Spleen (tissue), 11 donors: ENCODE measurements around the gene OPCML. TPM values are rescaled to one million over a fixed set of nuclear protein-coding genes. Genes with fewer than 3 reads are reported as not detected.

Source experiments
- DNase-seq: peaks from one replicate; pipeline ENCODE4 v3.0.0-alpha.2; 2020
- H3K27ac ChIP-seq, 8 donors: fragments of 200-600 bp; sonication (generic) in 7 of 8; 1 replicate in 4 of 8; 2 replicates in 4 of 8; pipeline versions ENCODE4 v1.5.0 to v1.8.0; 2016 to 2021; ENCODE audit warnings: inconsistent platforms in 4 of 8, mild to moderate bottlenecking in 4 of 8, moderate library complexity in 1 of 8
- H3K27me3 ChIP-seq, 7 donors: fragments of 200-600 bp; sonication (generic) in 6 of 7; replicated peaks in 1 of 7; 1 replicate in 4 of 7; 2 replicates in 3 of 7; pipeline versions ENCODE4 v1.5.0 to v1.8.0; 2016 to 2021; ENCODE audit warnings: inconsistent platforms in 3 of 7, mild to moderate bottlenecking in 1 of 7
- H3K36me3 ChIP-seq, 6 donors: fragments of 200-600 bp; sonication (generic) in 5 of 6; 1 replicate in 4 of 6; 2 replicates in 2 of 6; pipeline versions ENCODE4 v1.5.0 to v1.8.0; 2016 to 2021; ENCODE audit warnings: inconsistent platforms in 2 of 6
- H3K4me1 ChIP-seq, 6 donors: fragments of 200-600 bp; sonication (generic) in 5 of 6; 1 replicate in 3 of 6; 2 replicates in 3 of 6; pipeline versions ENCODE4 v1.5.0 to v1.8.0; 2016 to 2021; ENCODE audit warnings: inconsistent platforms in 3 of 6
- H3K4me3 ChIP-seq, 8 donors: fragments of 200-600 bp; sonication (generic) in 7 of 8; 1 replicate in 4 of 8; 2 replicates in 4 of 8; pipeline versions ENCODE4 v1.5.0 to v1.8.0; 2016 to 2021; ENCODE audit warnings: inconsistent platforms in 4 of 8, mild to moderate bottlenecking in 4 of 8, moderate library complexity in 2 of 8
- H3K9me3 ChIP-seq, 8 donors: fragments of 200-600 bp; sonication (generic) in 7 of 8; 1 replicate in 4 of 8; 2 replicates in 4 of 8; pipeline versions ENCODE4 v1.5.0 to v1.8.0; 2016 to 2021; ENCODE audit warnings: inconsistent platforms in 4 of 8
- CTCF ChIP-seq, 11 experiments: fragments of 200-600 bp in 7 of 11; fragments of 450-650 bp in 4 of 11; sonication (generic) in 4 of 11; IDR thresholded peaks in 8 of 11; conservative IDR thresholded peaks in 3 of 11; 1 replicate in 7 of 11; 2 replicates in 4 of 11; pipeline versions ENCODE4 v1.4.0 to v1.8.0; 2016 to 2021; ENCODE audit warnings: antibody characterized with exemption in 11 of 11, inconsistent platforms in 4 of 11, mild to moderate bottlenecking in 1 of 11
- POLR2A ChIP-seq, 3 donors: fragments of 450-650 bp; IDR thresholded peaks; one replicate each; pipeline ENCODE4 v1.5.1; 2017; ENCODE audit warnings: antibody characterized with exemption in 3 of 3, mild to moderate bottlenecking in 1 of 3
- POLR2AphosphoS5 ChIP-seq, 3 donors: sonication (generic); formaldehyde crosslinking; IDR thresholded peaks; one replicate each; pipeline ENCODE4 v1.5.1; 2017; ENCODE audit warnings: antibody characterized with exemption in 3 of 3
- WGBS, 5 donors: extraction: QIAGEN DNeasy Blood & Tissue Kit in 3 of 5; methylation state at CpG; one replicate each; pipeline versions ENCODE4 v1.1.5 to v1.1.7; 2013 to 2018; 5-methylcytosine and 5-hydroxymethylcytosine counted together
- intact Hi-C: fragments of 100-400 bp; cut with DNase I; formaldehyde crosslinking; loops from one replicate; pipeline ENCODE4 v1.15.0; 2023; ENCODE audit warnings: low total_unique reads
- polyA plus RNA-seq, 3 donors: library from polyadenylated mRNA; stranded (reverse); fragments of 200-250 nt; gene quantifications; one replicate each; pipeline ENCODE4 v1.2.1, GENCODE V29; 2013
- total RNA-seq, 7 donors: library from RNA; depleted of rRNA in 3 of 7; stranded (reverse); fragments of >200 nt in 3 of 7; fragmentation: NEBNext Ultra II Directional in 4 of 7; extraction: Animal tissue kit (Norgen Biotek cat#: 25700) in 4 of 7; gene quantifications; one replicate each; pipeline versions ENCODE4 v1.1.0 to v1.2.1, GENCODE V29; 2016 to 2021
- donor health status: healthy with polysubstance abuse.
- donor health status: DM: no; HTN: no; CAD: no; lungs with moderate emphysema.
- donor health status: DM: no; HTN: no; CAD: no.
- donor health status: Bipolar disorder and iron deficiency.
- donor health status: healthy.
- donor health status: DM: no; HTN: no; CAD: no.
- donor health status: DM: yes; HTN: yes; CAD: no.

Gene OPCML
- total and polyA plus RNA-seq, 10 donors, result 0.09 to 10.7 (median 3.1) TPM

- TF ChIP-seq CTCF (IDR thresholded peaks at IDR 0.05 in 8 of 11, conservative IDR thresholded peaks at IDR 0.05 in 3 of 11) (no peak), POLR2AphosphoS5 (IDR thresholded peaks at IDR 0.05) (no peak), POLR2A (IDR thresholded peaks at IDR 0.05) (no peak)
- no peak overlapping the region for H3K4me3 ChIP-seq
- intact Hi-C loops, result no loop called here
- peaks cover 0 to 10% (median 0%) of the 10 kb centered on the region in 8 donors for H3K9me3 ChIP-seq
- DNase-seq, result no peak
- H3K27me3 ChIP-seq, result no peaks in the 10 kb centered on the region
- no peaks in the 10 kb centered on the region for H3K36me3 ChIP-seq
- H3K4me1 ChIP-seq, result no peaks in the 10 kb centered on the region
- WGBS, 5 donors, result 72 to 83% (median 80%) methylated on average over 4 of the region's 4 CpGs
- H3K27ac ChIP-seq, result no peak overlapping the region
Measured at GRCh38 chr11:132802947-132803346, 729.4 kb downstream of the OPCML start.

- no peak for TF ChIP-seq POLR2AphosphoS5 (IDR thresholded peaks at IDR 0.05)
- no peak for TF ChIP-seq POLR2A (IDR thresholded peaks at IDR 0.05)
- no peak for TF ChIP-seq CTCF (IDR thresholded peaks at IDR 0.05 in 8 of 11, conservative IDR thresholded peaks at IDR 0.05 in 3 of 11)
- no peak overlapping the region for H3K27ac ChIP-seq
Measured at GRCh38 chr11:132793831-132794230, 738.5 kb downstream of the OPCML start.

GRCh38 chr11:132792341-132793140 is 739.8 kb downstream of the OPCML start:
- Histone ChIP-seq H3K27ac (no peak overlapping the region), H3K9me3 (peaks cover 0 to 8% (median 0%) of the 10 kb centered on the region in 8 donors), H3K4me3 (no peak overlapping the region), H3K4me1 (no peaks in the 10 kb centered on the region), H3K36me3 (no peaks in the 10 kb centered on the region), H3K27me3 (no peaks in the 10 kb centered on the region)
- intact Hi-C loops, result no loop called here
- no peak for DNase-seq
- 59 to 81% (median 69%) methylated on average over 29 of the region's 29 CpGs for WGBS, 5 donors
- TF ChIP-seq CTCF (IDR thresholded peaks at IDR 0.05 in 8 of 11, conservative IDR thresholded peaks at IDR 0.05 in 3 of 11) (no peak), POLR2AphosphoS5 (IDR thresholded peaks at IDR 0.05) (no peak), POLR2A (IDR thresholded peaks at IDR 0.05) (no peak)

More at GRCh38 chr11:132793831-132794230, 738.5 kb downstream of the OPCML start:
- no peak overlapping the region for H3K4me3 ChIP-seq
- H3K4me1 ChIP-seq, result no peaks in the 10 kb centered on the region
- no peak for DNase-seq
- H3K36me3 ChIP-seq, result no peaks in the 10 kb centered on the region
- WGBS, 5 donors, result 82 to 88% (median 85%) methylated on average over 9 of the region's 9 CpGs
- H3K27me3 ChIP-seq, result no peaks in the 10 kb centered on the region
- peaks cover 0 to 8% (median 0%) of the 10 kb centered on the region in 8 donors for H3K9me3 ChIP-seq
- intact Hi-C loops, result no loop called here

GRCh38 chr11:132790971-132791370 is 741.3 kb downstream of the OPCML start:
- H3K4me1 ChIP-seq, result no peaks in the 10 kb centered on the region
- no peaks in the 10 kb centered on the region for H3K27me3 ChIP-seq
- peaks cover 0 to 8% (median 0%) of the 10 kb centered on the region in 8 donors for H3K9me3 ChIP-seq
- H3K4me3 ChIP-seq, result no peak overlapping the region
- intact Hi-C loops, result no loop called here
- H3K27ac ChIP-seq, result no peak overlapping the region
- H3K36me3 ChIP-seq, result no peaks in the 10 kb centered on the region
- WGBS, 5 donors, result 86 to 93% (median 91%) methylated on average over 7 of the region's 7 CpGs
- DNase-seq, result no peak
- no peak for TF ChIP-seq CTCF (IDR thresholded peaks at IDR 0.05 in 8 of 11, conservative IDR thresholded peaks at IDR 0.05 in 3 of 11)
- TF ChIP-seq POLR2AphosphoS5 (IDR thresholded peaks at IDR 0.05), result no peak
- TF ChIP-seq POLR2A (IDR thresholded peaks at IDR 0.05), result no peak
